Neural progenitor cell (in vitro differentiated cells): ENCODE results near the gene GABRD. TPM values are rescaled to one million over a fixed set of nuclear protein-coding genes. Genes with fewer than 3 reads are reported as not detected.

Experiments
- DNase-seq: peaks from one replicate; pipeline ENCODE4 v3.0.0-alpha.2; 2016; ENCODE audit warnings: low spot score
- H2AFZ ChIP-seq: fragments of 200-600 bp; sonication (generic); replicated peaks from 2 replicates; pipeline ENCODE4 v1.6.1; 2016; ENCODE audit warnings: antibody characterized with exemption
- H3F3A ChIP-seq: fragments of 200-600 bp; sonication (generic); 2 replicates; pipeline ENCODE4 v1.6.1; 2016; ENCODE audit warnings: antibody characterized with exemption, low read depth
- H3K27ac ChIP-seq: fragments of 200-600 bp; sonication (generic); 2 replicates; pipeline ENCODE4 v1.5.1; 2016; ENCODE audit warnings: mild to moderate bottlenecking
- H3K27me3 ChIP-seq: fragments of 200-600 bp; sonication (generic); 2 replicates; pipeline ENCODE4 v1.6.1; 2016; ENCODE audit warnings: mild to moderate bottlenecking, moderate library complexity
- H3K36me3 ChIP-seq: fragments of 200-600 bp; sonication (generic); 2 replicates; pipeline ENCODE4 v1.5.1; 2016
- H3K4me1 ChIP-seq: fragments of 200-600 bp; sonication (generic); 2 replicates; pipeline ENCODE4 v1.6.1; 2016; ENCODE audit warnings: mixed run types
- H3K4me2 ChIP-seq: fragments of 200-600 bp; sonication (generic); 2 replicates; pipeline ENCODE4 v1.6.1; 2016
- H3K4me3 ChIP-seq: fragments of 200-600 bp; sonication (generic); 2 replicates; pipeline ENCODE4 v1.5.1; 2016
- H3K79me2 ChIP-seq: fragments of 200-600 bp; sonication (generic); 2 replicates; pipeline ENCODE4 v1.6.1; 2016; ENCODE audit warnings: low read depth
- H3K9ac ChIP-seq: fragments of 200-600 bp; sonication (generic); 2 replicates; pipeline ENCODE4 v1.6.1; 2016
- H3K9me3 ChIP-seq: fragments of 200-600 bp; sonication (generic); 2 replicates; pipeline ENCODE4 v1.5.1; 2016; ENCODE audit warnings: low read depth
- H4K20me1 ChIP-seq: fragments of 200-600 bp; sonication (generic); 2 replicates; pipeline ENCODE4 v1.6.1; 2016; ENCODE audit warnings: low read depth
- H3K27ac Mint-ChIP-seq: 3 replicates; pipeline ENCODE4 v1.8.0; 2021; ENCODE audit warnings: mixed read lengths
- H3K27me3 Mint-ChIP-seq: 2 replicates; pipeline ENCODE4 v1.8.0; 2022; ENCODE audit warnings: low read depth, mild to moderate bottlenecking, inconsistent platforms, moderate library complexity, mixed read lengths; ENCODE audit not compliant: insufficient read depth
- H3K36me3 Mint-ChIP-seq: 3 replicates; pipeline ENCODE4 v1.8.0; 2021; ENCODE audit warnings: mixed read lengths
- H3K4me1 Mint-ChIP-seq: 3 replicates; pipeline ENCODE4 v1.8.0; 2021; ENCODE audit warnings: mixed read lengths
- H3K4me3 Mint-ChIP-seq: 3 replicates; pipeline ENCODE4 v1.8.0; 2021; ENCODE audit warnings: mild to moderate bottlenecking, moderate library complexity, mixed read lengths
- H3K9me3 Mint-ChIP-seq: 3 replicates; pipeline ENCODE4 v1.8.0; 2020; ENCODE audit warnings: mixed read lengths
- CTCF ChIP-seq: fragments of 200-600 bp; sonication (generic); IDR thresholded peaks from 2 replicates; pipeline ENCODE4 v1.5.1; 2017; ENCODE audit warnings: antibody characterized with exemption, mild to moderate bottlenecking
- EZH2 ChIP-seq: fragments of 200-600 bp; sonication (generic); IDR thresholded peaks from 2 replicates; pipeline ENCODE4 v1.6.1; 2017; ENCODE audit warnings: antibody characterized with exemption, mild to moderate bottlenecking, moderate library complexity
- EZH2phosphoT487 ChIP-seq: fragments of 200-600 bp; sonication (generic); IDR thresholded peaks from 2 replicates; pipeline ENCODE4 v1.6.1; 2017; ENCODE audit warnings: antibody characterized with exemption
- total RNA-seq: library from RNA; depleted of rRNA; stranded (reverse); fragments of >200 nt; gene quantifications from 2 replicates; pipeline ENCODE4 v1.2.3, GENCODE V29; 2015; ENCODE audit warnings: low replicate concordance

Gene GABRD
- total RNA-seq, 1 donor from 2014 or later = 0.45 TPM

- H2AFZ ChIP-seq = no peak overlapping the region
- H3K4me1 ChIP-seq = peaks cover 9% of the 10 kb centered on the region
- H3K36me3 ChIP-seq = no peaks in the 10 kb centered on the region
- H3F3A ChIP-seq = peaks cover 14% of the 10 kb centered on the region
- DNase-seq = no peak
- no peaks in the 10 kb centered on the region for H3K79me2 ChIP-seq
- Mint-ChIP-seq H3K27ac (no peak overlapping the region), H3K4me1 (peaks cover 9% of the 10 kb centered on the region), H3K4me3 (no peak overlapping the region), H3K27me3 (peaks cover 30% of the 10 kb centered on the region), H3K9me3 (peaks cover 2% of the 10 kb centered on the region), H3K36me3 (peaks cover 3% of the 10 kb centered on the region)
- H3K9me3 ChIP-seq = no peaks in the 10 kb centered on the region
- H3K27ac ChIP-seq = no peak overlapping the region
- H3K27me3 ChIP-seq = peaks cover 64% of the 10 kb centered on the region
- H4K20me1 ChIP-seq = peaks cover 27% of the 10 kb centered on the region
- no peak for TF ChIP-seq CTCF
- no peak for TF ChIP-seq EZH2phosphoT487
- no peak for TF ChIP-seq EZH2
- H3K4me2 ChIP-seq = no peak overlapping the region
- no peak overlapping the region for H3K9ac ChIP-seq
- no peak overlapping the region for H3K4me3 ChIP-seq
These were observed 2.4 kb downstream of the GABRD start for GRCh38 chr1:2021550-2021949.

- H3K4me2 ChIP-seq = no peak overlapping the region
- no peak for DNase-seq
- H4K20me1 ChIP-seq = peaks cover 27% of the 10 kb centered on the region
- Mint-ChIP-seq H3K27ac (no peak overlapping the region), H3K4me1 (peaks cover 9% of the 10 kb centered on the region), H3K4me3 (no peak overlapping the region), H3K9me3 (peaks cover 2% of the 10 kb centered on the region), H3K36me3 (peaks cover 3% of the 10 kb centered on the region), H3K27me3 (peaks cover 33% of the 10 kb centered on the region)
- H3K9me3 ChIP-seq = no peaks in the 10 kb centered on the region
- peaks cover 9% of the 10 kb centered on the region for H3K4me1 ChIP-seq
- H2AFZ ChIP-seq = no peak overlapping the region
- peaks cover 14% of the 10 kb centered on the region for H3F3A ChIP-seq
- H3K27ac ChIP-seq = no peak overlapping the region
- no peak overlapping the region for H3K4me3 ChIP-seq
- no peak overlapping the region for H3K9ac ChIP-seq
- H3K36me3 ChIP-seq = no peaks in the 10 kb centered on the region
- H3K79me2 ChIP-seq = no peaks in the 10 kb centered on the region
- peaks cover 57% of the 10 kb centered on the region for H3K27me3 ChIP-seq
- no peak for TF ChIP-seq EZH2phosphoT487
- no peak for TF ChIP-seq EZH2
- no peak for TF ChIP-seq CTCF
These were observed 3.1 kb downstream of the GABRD start for GRCh38 chr1:2022063-2022770.

GRCh38 chr1:2023187-2023586, 4.0 kb downstream of the GABRD start:
- Histone ChIP-seq H2AFZ (no peak overlapping the region), H3K79me2 (no peaks in the 10 kb centered on the region), H4K20me1 (peaks cover 24% of the 10 kb centered on the region), H3K4me3 (no peak overlapping the region), H3K4me1 (peaks cover 9% of the 10 kb centered on the region), H3F3A (peaks cover 14% of the 10 kb centered on the region), H3K9me3 (no peaks in the 10 kb centered on the region), H3K27me3 (peaks cover 47% of the 10 kb centered on the region), H3K4me2 (no peak overlapping the region), H3K27ac (no peak overlapping the region), H3K9ac (no peak overlapping the region), H3K36me3 (no peaks in the 10 kb centered on the region)
- Mint-ChIP-seq H3K27ac (no peak overlapping the region), H3K27me3 (peaks cover 26% of the 10 kb centered on the region), H3K4me3 (no peak overlapping the region), H3K9me3 (peaks cover 2% of the 10 kb centered on the region), H3K4me1 (peaks cover 4% of the 10 kb centered on the region), H3K36me3 (no peaks in the 10 kb centered on the region)
- DNase-seq = no peak
- TF ChIP-seq EZH2 (no peak), EZH2phosphoT487 (no peak), CTCF (no peak)
